Kasumi-1 (cell line): ENCODE results near the gene SMIM31.

Source experiments
- DNase-seq, 2 experiments: peaks; one replicate each; lab custom pipeline; 2025; lab: John Stamatoyannopoulos, UW

Gene SMIM31

DNA sequence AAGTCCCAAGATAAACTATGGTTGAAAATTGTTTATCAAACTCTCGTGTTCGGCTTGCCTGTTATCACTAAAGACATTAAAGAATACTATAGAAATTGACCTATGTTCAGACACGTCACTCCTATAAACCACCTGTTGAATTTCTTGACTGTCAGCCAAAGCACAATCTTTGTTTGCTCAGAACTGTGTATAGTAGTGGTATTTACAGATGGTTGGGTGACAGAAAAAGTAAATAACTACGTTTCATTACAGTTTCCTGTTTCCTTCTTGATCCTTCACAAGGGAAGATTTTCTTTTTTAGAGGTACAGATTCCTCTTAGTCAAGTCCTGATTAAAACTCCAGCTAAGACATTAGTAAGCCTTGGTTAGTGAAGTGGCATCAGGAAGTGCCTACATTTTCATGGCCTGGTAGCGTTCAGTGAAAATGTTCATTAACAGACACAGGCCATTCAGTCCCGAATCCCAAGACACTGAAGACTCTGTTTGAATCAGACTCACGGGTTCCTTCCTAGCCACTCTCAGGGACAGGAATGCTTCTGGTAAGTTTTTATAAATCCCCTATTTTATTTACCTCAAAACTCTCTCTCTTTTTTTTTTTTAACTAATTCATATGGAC is at the start of gene SMIM31:
Gene SMIM31 (plus strand): TSS at position 259 of the 616 bp plus-strand sequence. CDS start 16,313 bp downstream, outside the sequence.
- no peak for DNase-seq

DNA sequence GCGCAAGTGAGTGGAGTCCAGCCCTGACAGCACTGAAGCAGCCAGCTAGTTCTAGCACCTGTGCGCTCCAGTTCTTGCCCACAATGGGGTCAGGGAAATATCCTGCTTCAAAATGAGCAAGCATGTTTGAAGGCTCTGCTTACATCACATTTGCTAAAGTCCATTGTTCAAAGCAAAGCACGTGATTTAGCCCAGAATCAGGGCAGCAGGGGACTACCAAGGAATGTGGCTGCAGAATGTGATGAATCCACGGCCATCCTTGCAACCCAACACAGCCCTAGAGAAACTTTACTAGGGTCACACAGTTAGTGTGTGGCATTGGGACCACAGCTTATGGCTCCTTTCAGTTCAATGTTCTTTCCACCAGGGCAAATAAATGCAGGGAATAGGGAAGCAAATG is 47.3 kb upstream of the SMIM31 start:
- no peak for DNase-seq

DNA sequence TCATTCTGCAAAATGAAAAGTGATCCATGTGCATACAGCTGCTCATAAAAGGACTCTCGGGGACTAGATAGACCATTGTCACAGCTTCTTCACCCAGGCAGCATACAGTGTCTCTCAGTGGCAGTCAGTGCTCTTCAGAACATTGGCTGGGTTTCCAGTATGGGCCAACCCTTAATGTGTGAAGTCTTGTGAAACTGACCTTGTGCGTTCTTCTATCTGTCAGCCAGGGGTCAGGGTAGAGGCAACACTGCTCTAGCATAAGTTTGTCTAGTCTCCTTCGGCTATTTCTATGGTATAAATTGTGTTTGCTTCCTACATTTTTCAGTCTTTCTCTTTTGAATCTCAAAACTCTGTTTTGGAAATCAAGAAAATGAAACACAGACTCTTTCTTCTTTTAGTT is 37.0 kb upstream of the SMIM31 start:
- peak; percentile 29 to 43 for DNase-seq

DNA sequence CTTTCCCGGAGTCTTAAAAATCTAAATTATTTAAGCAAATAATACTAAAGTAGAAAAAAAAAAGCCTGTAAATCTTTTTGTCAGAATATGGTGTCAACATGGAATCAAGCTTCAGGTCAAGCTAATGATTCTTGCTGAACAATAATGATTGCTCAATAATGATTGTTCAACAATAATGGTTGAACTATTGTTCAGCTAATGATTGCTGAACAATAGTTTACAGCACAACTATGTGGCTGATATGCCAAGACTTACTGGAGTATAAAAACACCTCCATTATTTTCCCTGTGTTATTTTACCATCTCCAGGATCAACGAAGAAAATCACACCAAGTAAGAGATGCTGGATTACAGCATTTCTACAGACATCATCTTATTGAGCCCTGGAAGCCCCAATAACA is 35.1 kb upstream of the SMIM31 start:
- DNase-seq: no peak

DNA sequence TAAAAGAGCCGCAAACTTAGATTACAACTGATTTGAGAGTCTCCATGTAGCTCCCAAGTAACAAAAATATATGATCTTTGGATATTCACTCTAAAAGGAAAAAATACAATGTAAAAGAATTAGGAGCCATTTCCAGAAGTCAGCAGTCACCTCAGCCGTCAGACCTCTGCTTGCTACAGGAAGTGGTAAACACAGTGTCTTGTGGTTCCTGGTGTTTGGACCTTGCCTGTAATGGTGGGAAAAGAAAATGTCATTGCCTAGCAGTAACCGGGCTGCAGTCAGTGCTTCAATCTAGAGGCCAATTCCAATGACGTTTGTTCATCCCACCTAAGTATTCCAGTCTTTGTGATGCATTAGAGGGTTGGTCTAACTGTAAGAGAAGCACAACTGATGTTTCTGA is 28.9 kb upstream of the SMIM31 start:
- peak in 1 of 2 experiments; percentile 8 for DNase-seq

DNA sequence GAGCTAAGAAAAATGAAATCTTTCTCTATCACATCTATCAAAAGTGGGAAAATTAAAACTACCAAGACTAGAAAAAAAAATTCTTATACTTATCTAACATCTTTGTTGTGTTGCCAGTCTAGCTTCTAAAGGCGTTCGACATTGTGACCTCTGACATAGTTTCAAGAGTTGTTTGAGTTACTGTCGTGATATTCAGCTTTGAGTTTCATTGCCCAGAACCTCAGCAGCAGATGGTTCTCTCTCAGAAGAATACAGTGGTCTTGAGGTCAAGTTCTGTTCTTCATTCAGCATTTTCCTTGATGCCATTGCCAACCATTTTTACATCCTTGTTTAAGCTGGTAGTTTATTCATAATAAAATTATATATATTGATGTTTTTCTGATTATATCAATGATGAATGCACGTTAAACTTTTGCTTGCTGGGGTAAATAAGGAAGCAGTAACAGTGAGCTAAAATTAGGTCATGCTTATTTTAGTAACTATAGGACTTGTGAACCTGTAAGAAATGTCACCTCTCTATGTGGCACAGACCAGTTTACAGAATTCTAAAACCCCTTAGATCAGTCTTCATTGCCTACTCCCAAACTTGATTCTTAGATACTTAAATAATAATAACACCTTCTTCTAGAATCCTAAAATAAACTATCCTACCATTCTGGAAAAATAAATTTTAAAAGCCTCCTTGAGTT is 23.1 kb upstream of the SMIM31 start:
- DNase-seq: no peak

DNA sequence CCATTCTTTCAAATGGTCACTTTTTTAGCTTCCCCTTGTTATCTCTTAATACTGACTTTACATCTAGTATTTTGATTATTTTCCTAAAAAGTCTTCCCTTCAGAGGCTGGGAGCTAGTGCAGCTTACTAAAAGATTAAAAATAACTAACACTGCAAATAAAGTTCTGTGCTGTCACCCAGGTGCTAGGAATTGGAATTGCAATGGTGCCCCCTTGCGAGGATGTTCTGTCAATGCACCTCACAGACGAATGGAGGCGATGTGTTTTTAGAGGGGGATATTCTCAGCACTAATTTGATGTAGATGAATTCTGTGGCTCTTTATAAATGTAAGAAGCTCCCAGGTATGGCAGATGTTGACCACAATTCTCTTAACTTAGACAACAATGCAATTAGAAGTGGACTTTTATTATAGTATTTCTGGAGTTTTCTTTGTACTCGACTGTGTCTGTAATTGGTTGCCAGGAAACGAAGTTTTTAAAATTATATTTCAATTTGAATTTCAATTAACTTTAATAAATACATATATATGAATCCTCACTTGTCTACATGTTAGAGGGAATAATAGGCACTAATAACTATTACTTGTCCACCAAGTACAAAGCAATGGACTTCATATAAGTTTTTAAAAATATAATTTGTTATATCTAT is 22.0 kb upstream of the SMIM31 start:
- DNase-seq: peak; percentile 55 to 63

DNA sequence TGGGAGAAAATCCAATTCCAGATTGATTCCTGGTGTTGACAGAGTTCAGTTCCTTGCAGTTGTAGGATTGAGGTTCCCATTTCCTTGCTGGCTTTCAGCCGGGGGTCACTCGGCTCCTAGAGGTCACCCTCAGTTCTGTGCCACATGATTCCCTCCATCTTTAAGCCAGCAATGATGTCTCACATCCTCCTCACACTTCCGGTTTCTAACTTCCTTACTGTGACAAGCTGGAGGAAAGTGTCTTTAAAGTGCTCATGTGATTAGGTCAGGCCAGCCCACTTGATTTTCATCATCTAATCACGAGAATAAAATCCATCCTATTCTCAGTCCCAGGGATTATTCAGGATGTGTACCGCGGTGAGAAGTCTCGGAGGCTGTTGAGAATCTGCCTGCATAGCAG is 19.4 kb upstream of the SMIM31 start:
- DNase-seq: no peak

DNA sequence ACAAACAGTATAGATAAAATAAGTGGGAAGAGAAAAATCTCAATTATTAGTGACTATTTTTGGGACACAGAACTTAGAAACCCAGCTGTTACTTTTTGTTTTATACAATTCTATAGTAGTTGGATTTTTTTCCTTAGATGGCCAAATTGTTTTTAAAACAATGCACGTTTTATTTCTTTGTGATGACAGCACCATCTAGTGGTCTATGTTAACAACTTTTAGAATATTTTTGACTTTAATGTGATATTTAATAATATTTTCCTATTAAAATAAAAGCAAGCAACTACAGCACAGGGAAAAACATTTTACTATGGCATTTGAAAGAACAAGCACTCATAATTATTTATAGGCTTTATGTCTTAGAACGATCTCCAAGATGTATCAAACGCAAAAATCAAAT is 5.6 kb upstream of the SMIM31 start:
- DNase-seq: peak; percentile 20 to 64

DNA sequence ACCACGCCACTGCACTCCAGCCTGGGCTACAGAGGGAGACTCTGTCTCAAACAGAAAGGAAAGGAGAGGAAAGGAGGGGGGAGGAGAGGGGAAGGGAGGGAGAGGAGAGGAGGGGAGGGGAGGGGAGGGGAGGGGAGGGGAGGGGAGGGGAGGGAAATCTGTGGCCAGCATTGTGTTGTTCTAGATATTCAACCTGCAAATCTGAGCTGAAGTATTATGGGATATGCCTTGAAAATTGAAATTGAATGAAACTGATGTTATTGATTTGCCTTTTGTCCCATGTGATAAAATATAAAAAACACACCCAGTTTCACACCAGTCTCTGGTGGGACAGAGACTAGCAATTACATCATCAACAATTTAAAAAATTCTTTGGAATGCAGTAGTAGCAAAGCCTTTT is 1.5 kb downstream of the SMIM31 start:
- DNase-seq: no peak

DNA sequence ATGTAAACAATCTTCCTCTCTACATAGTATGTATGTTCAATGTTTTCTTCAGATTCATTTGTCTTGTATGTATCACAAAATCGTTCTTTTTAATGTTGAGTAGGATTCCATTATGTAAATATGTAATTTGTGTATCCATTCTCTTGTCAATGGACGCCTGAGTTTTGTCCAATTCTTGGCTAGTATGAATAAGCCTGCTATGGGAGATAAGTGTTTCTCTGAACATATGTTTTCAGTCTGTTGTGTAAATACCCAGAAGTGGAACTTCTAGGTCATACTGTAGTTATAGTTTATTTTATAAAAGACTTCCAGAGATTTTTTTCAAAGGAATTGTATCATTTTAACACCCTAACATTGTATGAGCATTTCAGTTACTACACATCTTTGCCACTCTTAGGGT is 2.8 kb downstream of the SMIM31 start:
- no peak for DNase-seq

DNA sequence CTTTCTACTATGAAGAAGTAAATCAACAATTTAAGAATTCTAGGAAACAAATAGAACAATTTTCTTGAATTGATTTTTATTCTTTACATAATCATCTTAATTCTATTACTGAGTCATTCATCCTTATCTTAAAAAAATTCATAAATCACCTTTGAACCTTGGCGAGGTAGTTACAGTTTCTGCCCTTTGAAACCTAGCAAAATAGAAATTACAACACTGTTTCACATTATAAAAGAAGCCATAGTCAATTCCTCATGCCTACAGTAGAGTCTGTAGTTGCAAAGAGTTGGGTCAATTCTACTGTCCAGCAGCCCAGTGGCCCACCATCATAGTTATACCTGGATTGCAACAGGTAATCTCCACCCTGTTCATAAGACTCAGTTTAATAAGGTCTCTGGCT is 7.3 kb downstream of the SMIM31 start:
- no peak for DNase-seq

DNA sequence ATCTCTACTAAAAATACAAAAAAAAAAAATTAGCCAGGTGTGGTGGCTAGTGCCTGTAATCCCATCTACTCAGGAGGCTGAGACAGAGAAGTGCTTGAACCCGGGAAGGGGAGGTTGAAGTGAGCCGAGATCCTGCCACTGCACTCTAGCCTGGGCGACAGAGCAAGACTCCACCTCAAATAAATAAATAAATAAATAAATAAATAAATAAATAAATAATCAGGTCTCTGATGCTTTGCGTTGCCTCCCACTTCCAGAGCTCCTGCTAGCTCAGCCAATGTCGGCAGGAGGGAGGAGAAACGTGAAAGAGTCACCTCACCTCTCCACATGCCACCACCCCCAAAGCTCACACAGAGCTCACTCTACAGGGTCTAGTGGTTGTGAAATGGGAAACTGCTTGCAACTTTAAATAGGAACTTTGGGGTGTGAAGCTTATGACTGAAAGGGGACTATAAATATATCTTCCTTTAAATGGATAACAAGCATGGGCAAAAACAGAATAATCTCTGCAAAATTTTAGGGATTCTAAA is 7.9 kb downstream of the SMIM31 start:
- DNase-seq: no peak

DNA sequence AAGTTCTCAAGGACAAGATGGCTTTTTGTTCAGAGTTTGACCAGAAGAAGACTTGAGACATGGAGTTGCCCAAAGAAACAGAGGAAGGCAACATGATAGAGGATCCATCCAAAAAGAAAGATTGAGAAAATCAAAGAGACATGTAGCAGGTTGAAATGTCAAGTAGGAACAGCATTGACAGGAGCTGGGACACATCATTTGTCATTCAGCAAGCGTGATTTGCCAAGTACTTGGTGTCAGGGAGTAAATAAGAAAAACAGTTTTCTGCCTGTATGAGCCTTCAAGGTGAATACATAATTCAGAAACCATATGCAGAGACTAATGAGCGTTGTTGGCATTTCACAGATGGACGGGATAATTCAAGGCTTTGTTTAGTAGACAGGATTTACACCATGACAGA is 11.2 kb downstream of the SMIM31 start:
- DNase-seq: no peak

DNA sequence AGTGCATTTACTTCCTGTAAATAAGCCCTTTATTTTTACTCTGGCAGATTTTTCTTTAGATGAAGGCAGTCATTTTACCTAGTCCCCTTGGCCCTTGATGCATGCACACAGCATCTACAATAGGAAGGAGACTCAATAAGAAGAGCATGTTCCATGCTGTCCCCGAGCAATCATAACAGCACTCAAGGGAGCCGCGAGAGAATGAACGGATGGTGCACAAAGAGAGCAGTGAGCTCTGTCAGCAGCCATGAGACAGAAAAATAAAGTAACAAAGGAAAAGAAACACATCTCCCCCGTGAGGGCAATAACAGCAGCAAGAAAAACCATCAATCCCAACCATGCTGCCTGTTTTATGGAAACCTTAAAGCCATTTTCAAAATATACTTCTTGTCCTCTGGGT is 11.9 kb downstream of the SMIM31 start:
- DNase-seq: no peak

DNA sequence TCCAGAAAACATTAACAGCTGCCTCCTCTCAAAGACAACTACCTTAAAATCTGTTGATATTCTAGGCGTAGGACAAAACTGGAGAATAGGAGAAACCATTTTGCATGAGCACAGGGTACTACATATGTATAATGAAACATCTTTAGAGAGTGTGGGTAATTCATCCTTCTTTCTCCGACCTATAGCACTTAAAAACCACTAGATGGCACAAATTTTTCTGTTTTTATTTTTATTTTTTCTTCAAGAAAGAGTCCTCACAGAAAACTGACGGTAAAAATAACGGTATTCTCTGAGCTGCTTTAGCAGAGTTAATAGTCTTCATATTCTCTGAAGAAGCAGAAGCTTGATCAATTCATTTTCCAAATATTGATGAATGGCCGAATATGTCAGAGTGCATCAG is 14.6 kb downstream of the SMIM31 start:
- DNase-seq: peak; percentile 42 to 74

DNA sequence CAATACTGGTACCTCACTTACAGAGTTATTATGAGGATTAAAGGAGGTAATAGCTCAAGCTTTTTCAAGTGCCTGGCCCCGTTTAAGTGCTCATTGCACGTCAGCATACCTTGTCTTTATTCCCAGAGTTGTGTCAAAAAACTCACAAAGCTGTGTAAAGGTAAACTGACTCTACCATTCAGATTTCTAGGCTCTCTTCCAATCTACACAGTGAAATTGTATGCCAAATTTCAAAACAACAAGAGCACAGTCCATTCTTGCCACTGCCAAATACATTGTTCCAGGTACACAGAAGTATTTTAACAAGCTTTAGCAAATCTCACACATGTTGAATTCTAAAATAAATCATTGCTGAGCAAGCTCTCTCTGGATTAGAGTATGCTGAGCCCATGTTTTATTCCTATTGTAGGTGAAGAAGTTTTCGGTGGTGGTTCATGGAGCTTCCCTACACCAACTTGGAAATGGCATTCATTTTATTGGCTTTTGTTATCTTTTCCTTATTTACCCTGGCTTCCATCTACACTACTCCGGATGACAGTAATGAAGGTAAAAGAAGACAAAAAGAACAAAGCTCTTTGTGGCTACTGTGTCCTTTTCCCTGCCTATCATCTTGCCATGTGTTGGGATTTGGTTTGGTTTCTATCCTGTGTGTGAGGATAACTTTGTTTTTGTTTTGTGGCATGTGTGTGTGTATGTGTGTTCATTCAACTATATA is 16.2 kb downstream of the SMIM31 start:
- no peak for DNase-seq

DNA sequence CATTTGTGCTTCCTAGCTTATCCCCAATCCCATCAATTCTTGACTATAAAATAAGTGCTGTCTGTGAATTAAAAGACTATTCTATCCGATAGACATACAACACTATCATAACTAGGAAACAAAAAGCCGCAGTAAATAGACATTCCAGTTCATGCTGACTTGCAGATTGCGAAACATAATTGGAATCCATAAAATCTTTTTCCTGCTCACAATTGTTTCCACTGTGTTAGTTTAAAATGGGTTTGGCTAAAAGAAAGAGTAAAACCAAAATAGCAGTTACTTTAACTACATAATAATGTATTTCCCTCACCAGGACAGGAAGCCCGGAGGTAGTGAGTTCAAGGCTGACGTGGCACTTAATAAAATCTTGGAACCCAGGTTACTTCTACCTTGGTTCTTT is 17.2 kb downstream of the SMIM31 start:
- no peak for DNase-seq

DNA sequence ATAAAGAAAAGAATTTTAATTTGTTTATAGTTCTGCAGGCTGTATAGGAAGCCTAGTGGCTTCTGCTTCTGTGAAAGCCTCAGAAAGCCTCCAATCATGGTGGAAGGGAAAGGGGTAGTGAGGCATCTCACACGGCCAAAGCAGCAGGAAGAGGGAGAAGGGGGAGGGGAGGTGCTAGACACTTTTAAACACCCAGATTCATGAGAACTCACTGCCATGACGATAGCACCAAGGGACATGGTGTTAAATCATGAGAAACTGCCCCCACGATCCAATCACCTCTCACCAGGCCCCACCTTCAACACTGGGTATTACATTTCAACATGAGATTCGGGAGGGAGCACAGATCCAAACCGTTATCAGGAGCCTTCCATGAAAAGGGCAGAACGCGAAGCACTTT is 18.1 kb downstream of the SMIM31 start:
- no peak for DNase-seq

DNA sequence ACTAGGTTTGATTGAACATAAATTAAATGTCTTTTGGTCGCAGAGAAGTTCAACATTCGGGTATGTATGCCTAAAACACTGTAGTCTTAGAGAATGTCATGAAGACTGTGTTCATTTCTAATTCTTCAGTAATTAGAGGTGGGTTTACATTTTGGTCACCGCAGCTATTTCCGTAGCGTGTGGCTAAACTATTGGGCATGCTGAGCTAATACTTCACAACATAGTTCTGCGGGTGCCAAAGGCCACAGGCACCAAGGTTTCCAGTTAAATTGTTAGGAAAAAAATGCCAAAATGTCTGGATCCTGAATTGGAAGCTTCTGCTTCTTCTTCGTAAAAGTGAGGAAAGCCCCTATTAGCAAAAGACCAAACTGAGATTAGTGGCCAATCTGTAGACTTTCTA is 25.1 kb downstream of the SMIM31 start:
- DNase-seq: no peak

DNA sequence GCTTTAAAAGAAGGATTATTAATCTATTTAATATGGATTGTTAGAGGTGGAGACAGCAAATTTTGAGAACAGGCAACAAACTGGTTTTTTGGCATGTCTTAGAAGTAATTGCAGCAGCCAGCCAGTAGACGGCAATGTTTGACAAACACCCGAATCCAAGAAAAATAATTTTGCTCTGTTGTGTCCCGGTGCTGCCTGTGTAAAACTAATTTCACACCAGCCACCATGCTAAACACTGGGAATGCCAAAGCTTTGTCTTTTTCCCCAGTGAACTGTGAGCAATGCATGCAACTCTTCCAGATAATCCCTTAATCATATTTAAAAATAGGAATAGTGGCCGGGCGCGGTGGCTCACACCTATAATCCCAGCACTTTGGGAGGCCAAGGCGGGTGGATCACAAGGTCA is 25.9 kb downstream of the SMIM31 start:
- peak; percentile 52 to 73 for DNase-seq

DNA sequence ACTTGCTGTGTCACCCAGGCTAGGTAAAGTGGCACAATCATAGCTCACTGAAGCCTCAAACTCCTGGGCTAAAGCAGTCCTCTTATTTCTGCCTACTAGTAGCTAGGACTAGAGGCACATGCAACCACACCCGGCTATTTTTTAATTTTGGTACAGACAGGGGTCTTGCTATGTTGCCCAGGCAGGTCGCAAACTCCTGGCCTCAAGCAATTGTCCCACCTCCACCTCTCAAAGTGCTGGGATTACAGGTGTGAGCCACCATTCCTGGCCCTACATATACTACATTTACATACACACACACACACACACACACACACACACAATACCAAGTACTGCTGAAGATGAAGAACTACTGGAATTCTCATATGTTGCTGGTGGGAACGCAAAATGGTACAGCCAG is 26.9 kb downstream of the SMIM31 start:
- no peak for DNase-seq

DNA sequence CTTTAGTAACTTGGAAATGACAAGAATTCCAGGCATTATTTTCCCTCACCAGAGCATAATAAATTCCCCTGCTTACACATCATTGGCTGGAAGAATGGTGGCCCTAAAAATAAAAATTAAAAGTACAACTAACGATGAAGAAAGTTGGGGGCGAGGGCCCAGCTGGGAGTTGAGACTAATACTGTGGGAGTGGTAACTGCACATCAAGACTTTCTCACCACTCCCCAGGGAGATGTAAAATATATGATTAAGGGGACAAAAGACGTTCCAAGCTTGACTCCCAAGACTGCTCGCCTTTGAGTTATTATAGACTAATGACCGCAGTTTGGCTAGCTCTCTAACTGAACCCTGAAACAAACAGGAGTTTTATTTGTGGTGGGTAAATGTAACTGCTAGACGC is 30.0 kb downstream of the SMIM31 start:
- no peak for DNase-seq
